GM12878 (cell line): ENCODE data around the gene NKIRAS1.

ENCODE experiments used
- JUNB ChIP-seq: IDR thresholded peaks from 2 replicates; pipeline ENCODE4 v1.6.1; 2016; ENCODE audit warnings: antibody characterized with exemption, mild to moderate bottlenecking
- MEF2B ChIP-seq: fragments of 450-650 bp; IDR thresholded peaks from 2 replicates; pipeline ENCODE4 v1.6.1; 2018; ENCODE audit warnings: mild to moderate bottlenecking, moderate library complexity; ENCODE audit not compliant: partially characterized antibody, poor library complexity, severe bottlenecking
- NFIC ChIP-seq: IDR thresholded peaks from 2 replicates; pipeline ENCODE4 v1.6.1; 2012; ENCODE audit warnings: low read depth, mild to moderate bottlenecking, inconsistent platforms, low read length, moderate library complexity
- POU2F2 ChIP-seq: IDR thresholded peaks from 3 replicates; pipeline ENCODE4 v1.6.1; 2011; ENCODE audit warnings: low read depth, mild to moderate bottlenecking, low read length, borderline replicate concordance
- RCOR1 ChIP-seq: conservative IDR thresholded peaks from 2 replicates; pipeline ENCODE4 v1.6.1; 2012; ENCODE audit warnings: low read depth, low read length, improper control_type of control experiment
- SIX5 ChIP-seq: IDR thresholded peaks from 2 replicates; pipeline ENCODE4 v1.6.1; 2011; ENCODE audit warnings: mild to moderate bottlenecking, low read depth, low read length, moderate library complexity; ENCODE audit not compliant: severe bottlenecking
- TAF1 ChIP-seq: IDR thresholded peaks from 2 replicates; pipeline ENCODE4 v1.6.1; 2011; ENCODE audit warnings: mild to moderate bottlenecking, low read depth, low read length, borderline replicate concordance
- WRNIP1 ChIP-seq: IDR thresholded peaks from 2 replicates; pipeline ENCODE4 v1.6.1; 2011; ENCODE audit warnings: low read depth, low read length, improper control_type of control experiment, borderline replicate concordance
- ZBTB11 ChIP-seq: fragments of 450-650 bp; formaldehyde crosslinking; IDR thresholded peaks from 2 replicates; pipeline ENCODE4 v1.5.0; 2022; ENCODE audit warnings: mild to moderate bottlenecking, missing genetic modification characterization
- ZNF24 ChIP-seq: fragments of 450-650 bp; IDR thresholded peaks from 2 replicates; pipeline ENCODE4 v1.6.1; 2017; ENCODE audit warnings: antibody characterized with exemption, mild to moderate bottlenecking
- TF ChIP-seq, protein P1 (sequence below): fragments of 450-650 bp; IDR thresholded peaks from 2 replicates; pipeline ENCODE4 v1.6.1; 2018; ENCODE audit warnings: borderline replicate concordance, mild to moderate bottlenecking; ENCODE audit not compliant: partially characterized antibody
- TF ChIP-seq, protein P2 (sequence below): IDR thresholded peaks from 2 replicates; pipeline ENCODE4 v1.6.1; 2011; ENCODE audit warnings: borderline replicate concordance, low read depth, mild to moderate bottlenecking, moderate library complexity, mixed read lengths, low read length; ENCODE audit not compliant: insufficient read depth; ENCODE audit errors: extremely low read length

DNA sequence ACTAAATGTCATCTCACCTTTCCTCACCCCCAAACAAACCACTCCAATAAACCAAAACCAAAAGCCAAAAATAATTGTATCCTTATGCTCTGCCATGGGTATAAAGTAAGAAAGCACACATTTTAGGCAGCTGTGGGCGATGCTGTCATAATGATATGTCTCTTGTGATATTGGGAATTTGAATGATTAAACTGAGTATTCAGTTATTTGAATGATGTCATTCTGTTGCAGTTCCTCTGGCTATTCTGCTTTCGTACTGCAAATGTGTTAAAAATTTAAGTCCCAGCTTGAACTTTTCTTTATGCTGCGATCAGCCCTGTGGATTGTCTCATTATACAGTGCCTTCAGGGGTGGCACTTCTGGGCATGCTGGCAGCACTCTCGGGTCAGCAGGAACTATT is 17.5 kb upstream of the NKIRAS1 start:
- TF ChIP-seq RCOR1 (no peak), ZBTB11 (CRISPR knock-in tag) (no peak), NFIC (no peak), SIX5 (no peak), TAF1 (no peak), WRNIP1 (no peak), ZNF24 (no peak), MEF2B (no peak), JUNB (no peak), POU2F2 (no peak)
- TF ChIP-seq, protein P1, sequence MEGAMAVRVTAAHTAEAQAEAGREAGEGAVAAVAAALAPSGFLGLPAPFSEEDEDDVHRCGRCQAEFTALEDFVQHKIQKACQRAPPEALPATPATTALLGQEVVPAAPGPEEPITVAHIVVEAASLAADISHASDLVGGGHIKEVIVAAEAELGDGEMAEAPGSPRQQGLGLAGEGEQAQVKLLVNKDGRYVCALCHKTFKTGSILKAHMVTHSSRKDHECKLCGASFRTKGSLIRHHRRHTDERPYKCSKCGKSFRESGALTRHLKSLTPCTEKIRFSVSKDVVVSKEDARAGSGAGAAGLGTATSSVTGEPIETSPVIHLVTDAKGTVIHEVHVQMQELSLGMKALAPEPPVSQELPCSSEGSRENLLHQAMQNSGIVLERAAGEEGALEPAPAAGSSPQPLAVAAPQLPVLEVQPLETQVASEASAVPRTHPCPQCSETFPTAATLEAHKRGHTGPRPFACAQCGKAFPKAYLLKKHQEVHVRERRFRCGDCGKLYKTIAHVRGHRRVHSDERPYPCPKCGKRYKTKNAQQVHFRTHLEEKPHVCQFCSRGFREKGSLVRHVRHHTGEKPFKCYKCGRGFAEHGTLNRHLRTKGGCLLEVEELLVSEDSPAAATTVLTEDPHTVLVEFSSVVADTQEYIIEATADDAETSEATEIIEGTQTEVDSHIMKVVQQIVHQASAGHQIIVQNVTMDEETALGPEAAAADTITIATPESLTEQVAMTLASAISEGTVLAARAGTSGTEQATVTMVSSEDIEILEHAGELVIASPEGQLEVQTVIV, result no peak
- TF ChIP-seq, protein P2, sequence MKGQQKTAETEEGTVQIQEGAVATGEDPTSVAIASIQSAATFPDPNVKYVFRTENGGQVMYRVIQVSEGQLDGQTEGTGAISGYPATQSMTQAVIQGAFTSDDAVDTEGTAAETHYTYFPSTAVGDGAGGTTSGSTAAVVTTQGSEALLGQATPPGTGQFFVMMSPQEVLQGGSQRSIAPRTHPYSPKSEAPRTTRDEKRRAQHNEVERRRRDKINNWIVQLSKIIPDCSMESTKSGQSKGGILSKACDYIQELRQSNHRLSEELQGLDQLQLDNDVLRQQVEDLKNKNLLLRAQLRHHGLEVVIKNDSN, result no peak
